ENCODE measurements around the gene KRT14. TPM values are rescaled to one million over a fixed set of nuclear protein-coding genes. Genes with fewer than 3 reads are reported as not detected.

The KRT14 gene
- total RNA-seq, 3 donors from 2014 or later = 0.80 to 692 (median 388) TPM

- Histone ChIP-seq H3K9me3 (no peaks in the 10 kb centered on the region), H3K4me1 (no peaks in the 10 kb centered on the region), H3K4me3 (no peak overlapping the region), H3K27me3 (no peaks in the 10 kb centered on the region), H3K27ac (no peak overlapping the region), H3K36me3 (no peaks in the 10 kb centered on the region)
- intact Hi-C loops (cut with DNase I; ENCODE audit: low total_unique reads) = no loop called here
- no peak for TF ChIP-seq CTCF (IDR thresholded peaks at IDR 0.05)
- DNase-seq (ENCODE audit: low spot score in 2 of 2) = no peak
These were observed 25.1 kb downstream of the KRT14 start for GRCh38 chr17:41561554-41561953.

- intact Hi-C loops (cut with DNase I; ENCODE audit: low total_unique reads) = loop anchor here (10.0 kb wide), 1 partner anchor 75 kb away; no protein-coding TSS in a partner anchor
- Histone ChIP-seq H3K27ac (no peak overlapping the region), H3K4me1 (no peaks in the 10 kb centered on the region), H3K9me3 (no peaks in the 10 kb centered on the region), H3K27me3 (no peaks in the 10 kb centered on the region), H3K4me3 (no peak overlapping the region), H3K36me3 (no peaks in the 10 kb centered on the region)
- DNase-seq (ENCODE audit: low spot score in 2 of 2) = no peak
- no peak for TF ChIP-seq POLR2A (IDR thresholded peaks at IDR 0.05)
These were observed 27.1 kb downstream of the KRT14 start for GRCh38 chr17:41559548-41559947.

GRCh38 chr17:41556931-41557330 is 29.8 kb downstream of the KRT14 start:
- no peak overlapping the region for H3K27ac ChIP-seq
- no peaks in the 10 kb centered on the region for H3K36me3 ChIP-seq
- no peak for TF ChIP-seq POLR2A (IDR thresholded peaks at IDR 0.05)
- no peak for TF ChIP-seq POLR2AphosphoS5 (IDR thresholded peaks at IDR 0.05)
- TF ChIP-seq CTCF (IDR thresholded peaks at IDR 0.05) = no peak
- H3K4me1 ChIP-seq = no peaks in the 10 kb centered on the region
- intact Hi-C loops (cut with DNase I; ENCODE audit: low total_unique reads) = loop anchor here (10.0 kb wide), 1 partner anchor 78 kb away; no protein-coding TSS in a partner anchor
- no peaks in the 10 kb centered on the region for H3K9me3 ChIP-seq
- no peak overlapping the region for H3K4me3 ChIP-seq
- no peak for DNase-seq (ENCODE audit: low spot score in 2 of 2)
- H3K27me3 ChIP-seq = no peaks in the 10 kb centered on the region

- Histone ChIP-seq H3K27me3 (no peaks in the 10 kb centered on the region), H3K4me3 (no peak overlapping the region), H3K27ac (no peak overlapping the region), H3K4me1 (no peaks in the 10 kb centered on the region), H3K9me3 (no peaks in the 10 kb centered on the region), H3K36me3 (no peaks in the 10 kb centered on the region)
- intact Hi-C loops (cut with DNase I; ENCODE audit: low total_unique reads) = loop anchor here (10.0 kb wide), 1 partner anchor 78 kb away; no protein-coding TSS in a partner anchor
- DNase-seq (ENCODE audit: low spot score in 2 of 2) = no peak
- TF ChIP-seq CTCF (IDR thresholded peaks at IDR 0.05) = no peak
- no peak for TF ChIP-seq POLR2A (IDR thresholded peaks at IDR 0.05)
- TF ChIP-seq POLR2AphosphoS5 (IDR thresholded peaks at IDR 0.05) = no peak
These were observed 30.4 kb downstream of the KRT14 start for GRCh38 chr17:41556306-41556705.

GRCh38 chr17:41555105-41555887 is 31.4 kb downstream of the KRT14 start:
- Histone ChIP-seq H3K4me3 (no peak overlapping the region), H3K36me3 (no peaks in the 10 kb centered on the region), H3K27me3 (no peaks in the 10 kb centered on the region), H3K9me3 (no peaks in the 10 kb centered on the region), H3K4me1 (no peaks in the 10 kb centered on the region), H3K27ac (no peak overlapping the region)
- no peak for DNase-seq (ENCODE audit: low spot score in 2 of 2)
- no peak for TF ChIP-seq POLR2AphosphoS5 (IDR thresholded peaks at IDR 0.05)
- intact Hi-C loops (cut with DNase I; ENCODE audit: low total_unique reads) = loop anchor here (10.0 kb wide), 1 partner anchor 80 kb away; no protein-coding TSS in a partner anchor

GRCh38 chr17:41553987-41554680 is 32.6 kb downstream of the KRT14 start:
- intact Hi-C loops (cut with DNase I; ENCODE audit: low total_unique reads) = loop anchor here (10.0 kb wide), 1 partner anchor 81 kb away; no protein-coding TSS in a partner anchor
- H3K27me3 ChIP-seq = no peaks in the 10 kb centered on the region
- TF ChIP-seq POLR2AphosphoS5 (IDR thresholded peaks at IDR 0.05) (no peak), POLR2A (IDR thresholded peaks at IDR 0.05) (no peak), CTCF (IDR thresholded peaks at IDR 0.05) (no peak)
- no peaks in the 10 kb centered on the region for H3K9me3 ChIP-seq
- no peak overlapping the region for H3K4me3 ChIP-seq
- no peak overlapping the region for H3K27ac ChIP-seq
- no peak for DNase-seq (ENCODE audit: low spot score in 2 of 2)
- H3K36me3 ChIP-seq = no peaks in the 10 kb centered on the region
- peaks cover under 1 to 1% of the 10 kb centered on the region in 2 donors for H3K4me1 ChIP-seq
